HG03520 (cell line): ENCODE measurements around the gene IP6K3.
A peak's percentile ranks its signal among the peaks of the same experiment; 100 is the strongest.

Experiments used
- ATAC-seq: cut with Tn5 transposase; IDR thresholded peaks from one replicate; pipeline ENCODE4 v1.9.1; 2021; ENCODE audit warnings: mild to moderate bottlenecking, moderate library complexity; ENCODE audit not compliant: unreplicated experiment

Gene IP6K3

DNA sequence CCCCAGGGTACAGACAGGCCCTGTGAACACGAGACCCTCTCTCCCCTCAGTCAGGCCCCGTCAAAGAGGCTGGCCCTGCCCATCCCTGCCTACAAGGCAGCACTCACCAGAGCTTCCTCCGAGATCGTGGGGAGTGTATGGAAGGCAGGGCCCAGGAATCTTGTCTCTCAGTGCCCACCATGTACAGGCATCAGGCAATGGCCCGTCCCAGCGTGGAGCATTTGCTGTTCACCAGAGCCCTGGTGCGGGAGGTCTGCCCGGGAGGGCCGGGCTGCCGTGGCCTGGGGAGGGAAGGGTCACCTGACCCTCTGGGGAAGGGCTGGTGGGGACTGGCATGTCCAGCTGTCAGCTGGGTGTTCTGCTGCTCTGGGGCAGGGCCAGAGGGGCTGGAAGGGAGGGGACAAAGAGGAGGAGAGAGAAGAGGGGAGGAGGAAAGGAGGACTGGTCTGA, at the start of gene IP6K3:
IP6K3 (minus strand) TSS at position 255 of the 450 bp plus-strand sequence. CDS start 11,429 bp downstream, outside the sequence.
- ATAC-seq: no peak

DNA sequence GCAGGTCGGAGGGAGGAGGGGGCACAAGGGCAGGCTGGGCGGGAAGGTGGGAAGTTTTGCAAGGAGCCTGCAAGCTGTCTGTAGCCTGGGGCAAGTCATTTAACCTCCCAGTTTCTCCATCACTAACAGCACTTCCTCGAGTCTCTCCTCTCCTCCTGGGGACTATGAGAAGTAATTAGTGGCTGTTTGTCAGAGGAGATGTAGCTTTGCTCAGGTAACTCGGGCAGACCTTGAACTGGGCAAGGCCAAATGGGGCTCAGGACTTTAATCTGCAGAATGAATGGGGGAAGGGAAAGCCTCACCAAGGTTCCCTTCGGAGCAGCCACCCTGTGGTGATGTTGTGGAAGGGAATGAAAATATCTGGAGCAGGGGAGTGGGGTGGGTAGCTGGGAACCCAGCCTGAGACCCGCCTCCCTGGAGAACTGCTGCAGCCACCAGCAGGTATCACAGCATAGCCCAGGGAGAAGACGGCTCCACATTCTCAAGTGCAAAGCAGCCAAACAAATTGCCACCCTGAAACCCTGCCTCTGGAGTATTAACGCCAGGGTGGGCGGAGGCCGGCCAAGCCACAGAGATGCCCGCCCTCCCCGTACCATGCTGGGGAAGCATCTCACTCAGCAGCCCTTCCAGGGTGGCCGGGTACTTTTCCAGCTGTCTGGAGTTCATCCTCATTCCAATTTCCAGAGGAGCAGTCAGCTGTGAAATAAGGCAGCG, 48.4 kb upstream of the IP6K3 start:
- no peak for ATAC-seq

GRCh38 chr6:33792981-33793380, 46.3 kb upstream of the IP6K3 start:
- no peak for ATAC-seq

- ATAC-seq: no peak
These were observed 44.9 kb upstream of the IP6K3 start for GRCh38 chr6:33791620-33792019.

DNA sequence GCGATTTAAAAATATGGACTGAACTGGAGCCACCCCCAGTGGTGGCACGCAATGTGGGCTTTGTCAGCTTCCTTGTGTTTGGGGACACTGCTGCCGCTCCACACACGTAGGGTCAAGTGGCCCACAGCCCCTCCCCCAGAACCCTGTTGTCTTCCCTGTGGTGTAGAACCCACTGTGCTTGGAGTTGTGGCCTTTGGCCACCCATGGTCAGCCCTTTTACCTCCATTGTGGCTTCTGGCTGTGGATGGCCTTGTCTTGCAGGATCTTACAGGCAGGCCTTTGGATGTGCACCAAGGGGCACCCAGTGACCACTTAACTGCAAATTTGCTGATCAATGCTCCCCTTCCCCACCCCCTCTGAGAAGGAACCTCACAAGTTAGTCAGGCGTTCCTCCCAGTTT, 44.2 kb upstream of the IP6K3 start:
- ATAC-seq: no peak

GRCh38 chr6:33790379-33790778, 43.7 kb upstream of the IP6K3 start:
- ATAC-seq: no peak

DNA sequence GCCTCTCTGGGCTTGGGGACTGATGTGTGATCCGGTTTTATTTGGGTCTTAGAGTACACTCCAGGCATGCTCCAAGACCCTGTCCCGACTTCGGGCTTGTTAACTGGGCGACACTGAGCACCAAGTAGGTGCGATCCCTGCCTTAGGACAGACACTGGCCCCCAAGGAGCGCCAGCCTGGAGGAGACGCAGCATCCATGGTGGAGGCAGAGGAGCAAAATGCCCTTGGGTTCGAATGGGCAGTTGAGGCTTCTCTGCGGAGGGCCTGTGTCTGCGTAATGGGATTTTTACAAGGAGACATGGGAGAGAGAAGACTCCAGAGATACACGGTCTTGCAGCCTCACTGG, 42.8 kb upstream of the IP6K3 start:
- no peak for ATAC-seq

DNA sequence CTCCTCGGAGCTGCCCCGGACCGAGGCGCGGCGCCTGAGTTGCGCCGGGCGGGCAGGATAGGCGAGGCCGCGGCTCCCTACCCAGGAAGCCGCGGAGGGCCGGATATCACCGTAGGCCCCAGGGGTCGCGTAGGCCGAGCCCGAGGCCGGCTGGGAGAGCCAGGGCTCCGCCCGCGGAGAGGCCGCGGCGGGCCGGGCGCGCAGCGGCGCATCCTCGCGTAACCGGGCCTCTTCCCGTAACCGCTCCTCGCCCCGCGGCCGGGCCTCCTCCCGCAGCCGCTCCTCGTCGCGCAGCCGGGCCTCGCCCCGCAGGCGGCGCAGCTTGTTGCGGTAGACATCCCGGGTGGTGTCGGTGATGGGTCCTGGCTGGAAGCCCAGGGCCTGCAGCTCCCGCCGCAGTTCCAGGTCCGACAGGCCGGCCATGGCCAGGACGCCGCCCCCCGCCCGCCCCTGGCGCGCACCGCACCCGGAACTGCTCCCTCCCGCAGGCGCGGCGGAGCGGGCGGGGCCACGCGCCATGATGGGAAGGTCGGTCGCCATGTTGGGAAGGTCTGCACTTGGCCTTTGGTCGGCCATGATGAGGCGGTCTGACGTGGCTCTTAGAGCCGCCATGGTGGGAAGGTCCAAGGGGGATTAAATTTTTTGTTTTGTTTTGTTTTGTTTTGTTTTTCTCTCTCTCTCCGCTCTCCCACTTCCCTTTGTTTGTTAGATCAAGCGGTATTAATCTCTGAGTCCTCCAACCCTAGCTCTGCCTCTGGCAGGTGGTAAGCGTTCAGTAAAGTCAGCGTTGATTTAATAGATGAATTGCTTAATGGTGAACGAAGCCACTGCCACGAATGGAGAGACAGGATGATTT, 42.2 kb upstream of the IP6K3 start, which contains the start of gene LEMD2:
LEMD2 (minus strand) TSS at position 437 of the 856 bp plus-strand sequence; CDS start at position 423, 14 bp downstream.
- ATAC-seq: peak; percentile 85

- ATAC-seq: peak; percentile 28
These were observed 41.4 kb upstream of the IP6K3 start for GRCh38 chr6:33787954-33788693.

DNA sequence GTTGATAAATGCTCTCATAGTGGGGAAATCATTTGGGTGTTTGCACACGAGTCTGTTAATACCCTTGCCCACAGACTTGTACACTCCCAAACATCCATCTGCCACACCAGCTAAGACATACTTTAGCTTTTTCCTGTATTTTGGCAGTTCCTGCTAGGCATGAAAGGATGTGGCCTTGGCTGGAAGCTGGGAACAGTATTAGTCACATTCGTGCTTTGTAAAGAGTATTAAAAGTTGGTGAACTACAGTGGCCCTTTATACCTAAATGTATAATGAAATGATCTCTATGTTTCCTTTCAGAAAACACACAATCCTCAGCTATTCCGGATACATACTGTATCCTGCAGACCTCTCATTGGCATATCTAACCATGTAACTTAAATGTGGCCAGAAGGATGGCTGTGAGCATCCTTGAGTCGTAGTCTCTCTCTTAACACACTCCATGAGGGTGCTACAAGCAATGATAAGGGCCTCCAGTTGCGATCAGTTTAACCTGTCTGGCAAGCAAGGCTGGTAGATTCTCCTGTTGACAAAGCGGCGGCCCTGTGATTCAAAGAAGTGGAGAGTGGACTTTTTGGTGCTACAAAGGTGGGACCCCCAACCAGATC, 40.7 kb upstream of the IP6K3 start:
- no peak for ATAC-seq

DNA sequence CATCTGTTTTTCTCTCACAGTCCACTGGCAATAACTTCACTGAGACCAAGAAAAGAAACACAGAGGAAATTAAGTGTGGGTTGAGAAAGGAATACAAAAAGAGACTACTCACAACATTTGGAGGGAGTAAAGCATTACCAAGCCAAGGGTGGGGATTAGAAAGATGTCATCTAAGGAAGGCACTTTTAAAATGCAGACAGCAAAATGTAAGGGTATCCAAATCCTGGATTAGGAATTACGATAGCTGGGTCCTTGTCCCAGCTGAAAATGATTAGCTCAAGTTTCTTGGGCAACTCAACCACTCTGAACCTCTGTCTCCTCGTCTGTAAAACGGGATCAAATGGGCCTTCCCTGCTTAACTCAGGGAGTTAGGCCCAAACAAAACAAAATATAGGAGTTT, 40.0 kb upstream of the IP6K3 start:
- no peak for ATAC-seq

DNA sequence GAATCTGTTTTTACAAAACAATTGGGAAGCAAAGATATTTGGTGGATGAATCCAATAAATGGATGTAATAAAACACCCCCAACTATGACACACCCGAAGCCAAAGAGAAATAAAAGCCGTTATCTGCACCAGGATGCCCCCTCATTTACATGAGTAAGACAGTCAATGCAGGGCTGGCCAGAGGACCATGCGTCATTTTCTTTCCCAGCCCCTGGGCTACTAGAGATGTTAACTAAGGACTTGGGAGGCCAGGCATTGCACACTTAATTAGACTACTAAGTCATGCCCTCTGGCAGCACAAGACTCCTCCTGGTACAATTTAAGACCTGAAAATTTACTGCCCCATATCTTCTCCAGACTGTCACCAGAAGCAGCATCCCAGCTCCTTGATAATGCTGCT, 39.1 kb upstream of the IP6K3 start:
- ATAC-seq: no peak

DNA sequence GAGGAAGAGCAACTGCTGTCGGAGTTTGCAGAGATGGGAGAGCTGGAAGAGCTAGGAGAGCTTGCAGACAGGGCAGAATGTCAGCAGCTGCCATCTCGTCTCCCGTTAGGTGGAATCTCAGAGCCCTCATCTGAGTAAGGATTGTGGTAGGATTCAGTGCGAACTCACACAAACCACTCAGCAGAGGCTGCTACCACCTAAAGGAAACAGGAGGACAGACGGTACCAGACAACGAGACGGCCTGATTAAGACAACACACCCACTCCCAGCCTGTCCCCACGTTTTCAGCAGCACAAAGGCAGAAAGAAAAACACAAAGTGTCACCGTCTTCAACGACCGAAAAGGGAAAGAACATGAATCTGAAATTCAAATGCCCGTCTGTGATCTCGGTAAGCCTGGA, 38.1 kb upstream of the IP6K3 start:
- ATAC-seq: no peak

DNA sequence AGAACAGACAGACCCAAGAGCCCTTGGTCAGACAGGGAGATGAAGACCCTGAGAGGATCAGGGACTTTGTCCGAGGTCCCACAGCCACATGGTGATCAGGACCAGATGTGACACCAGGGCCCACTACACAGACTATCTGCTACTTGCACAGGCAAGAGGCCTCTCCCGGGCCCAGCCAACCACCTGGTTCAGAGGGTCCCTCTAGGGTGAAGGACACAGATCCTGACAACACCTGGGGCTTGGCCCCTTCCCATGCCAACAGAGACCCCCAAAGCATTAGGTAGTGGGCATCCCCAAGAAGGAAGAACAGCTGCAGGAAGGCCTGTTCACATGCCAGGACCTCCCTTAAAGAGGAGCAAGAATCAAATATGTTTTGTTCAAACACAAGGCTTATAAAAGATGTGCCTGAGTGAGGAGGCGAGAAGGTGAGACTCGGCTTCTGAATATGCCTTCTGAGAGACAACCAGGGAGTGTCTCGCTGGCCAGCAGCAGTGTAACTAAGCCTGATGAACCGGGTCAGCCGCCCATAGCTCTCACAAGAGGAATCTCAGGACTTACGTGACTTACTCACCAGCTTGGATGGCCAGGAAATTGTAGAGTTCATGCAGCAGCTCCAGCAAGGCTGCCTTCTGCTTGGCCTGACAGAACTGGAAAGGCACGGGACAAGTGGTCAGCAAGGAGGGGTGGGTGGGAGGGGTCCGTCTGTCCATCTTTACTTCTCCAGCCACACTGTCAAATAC, 37.2 kb upstream of the IP6K3 start:
- no peak for ATAC-seq

DNA sequence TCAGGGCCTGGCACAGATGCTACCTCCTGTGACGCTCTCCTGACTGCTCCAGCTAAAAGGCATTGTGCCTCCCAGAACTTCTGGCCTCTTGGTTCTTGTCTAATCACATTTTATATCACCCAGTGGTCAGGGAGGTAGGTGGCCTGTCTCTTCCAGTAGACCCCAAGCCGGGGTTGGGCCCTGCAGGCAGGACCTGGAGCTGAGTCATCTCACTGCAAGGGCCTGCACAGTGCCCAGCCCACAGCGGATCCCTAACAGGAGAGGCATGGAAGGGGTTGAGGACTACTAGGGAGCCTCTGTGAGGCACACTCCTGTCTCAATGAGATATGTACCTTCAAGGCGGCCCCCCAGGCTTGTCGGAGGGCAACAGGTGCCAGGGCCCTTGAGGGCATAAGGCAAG, 35.9 kb upstream of the IP6K3 start:
- ATAC-seq: no peak

DNA sequence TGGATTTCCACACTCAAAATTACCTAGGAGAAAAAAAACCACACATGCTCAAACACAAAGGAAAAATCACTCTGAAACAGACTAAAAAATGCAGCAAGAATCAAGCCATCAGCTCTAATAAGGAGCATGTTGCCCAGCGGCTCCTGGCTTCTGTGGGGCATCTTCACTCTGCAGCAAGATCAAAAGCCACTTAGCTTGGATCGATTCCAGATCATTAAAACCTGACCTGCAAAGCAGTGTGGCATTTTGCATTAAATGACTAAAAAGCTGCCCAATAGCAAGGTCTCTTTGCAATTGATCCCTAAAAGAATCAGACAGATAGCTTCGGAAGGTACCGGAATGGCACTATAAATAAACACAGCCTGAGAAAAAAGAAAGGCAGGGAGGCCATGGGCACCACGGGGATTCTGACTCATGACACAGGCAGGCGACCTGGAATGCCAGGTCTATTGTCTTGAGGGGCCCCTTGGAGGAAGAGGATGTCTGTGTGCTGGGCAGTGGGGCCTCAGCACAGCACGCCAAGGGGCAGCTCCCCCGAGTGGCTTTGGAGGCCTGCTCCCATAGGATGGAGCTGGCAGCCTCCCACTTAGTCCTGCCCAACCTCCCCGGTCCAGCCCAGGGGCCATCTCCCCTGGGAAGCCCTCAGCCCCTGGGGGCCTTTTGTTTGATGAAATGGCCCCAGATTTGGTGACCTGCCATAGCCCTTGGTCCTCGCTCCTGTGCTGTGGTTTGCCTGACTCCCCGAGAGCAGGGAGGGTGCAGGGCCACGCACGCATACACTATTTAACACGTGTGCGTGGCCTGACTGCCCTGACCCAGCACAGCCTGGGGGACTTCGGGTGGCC, 34.6 kb upstream of the IP6K3 start:
- ATAC-seq: no peak

- no peak for ATAC-seq
These were observed 33.2 kb upstream of the IP6K3 start for GRCh38 chr6:33779895-33780294.

DNA sequence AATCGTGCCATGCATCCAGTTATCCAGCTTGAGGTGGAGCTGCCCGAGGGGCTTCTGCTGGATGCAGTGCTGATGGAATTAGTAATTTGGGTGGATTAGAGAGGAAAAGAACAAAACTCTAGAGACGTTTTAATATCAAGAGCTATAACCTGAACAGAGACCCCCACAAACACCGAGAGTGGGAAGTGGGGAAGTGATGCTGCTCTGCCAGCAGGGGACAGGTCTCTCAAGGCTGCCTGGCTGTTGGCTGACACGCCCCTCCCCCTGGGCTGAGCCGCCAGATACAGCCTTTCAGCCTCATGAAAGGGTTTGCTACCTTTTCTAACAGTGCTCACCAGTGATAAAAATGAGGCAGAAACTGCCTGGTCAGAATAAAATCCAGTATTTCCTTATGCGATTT, 32.6 kb upstream of the IP6K3 start:
- ATAC-seq: no peak

DNA sequence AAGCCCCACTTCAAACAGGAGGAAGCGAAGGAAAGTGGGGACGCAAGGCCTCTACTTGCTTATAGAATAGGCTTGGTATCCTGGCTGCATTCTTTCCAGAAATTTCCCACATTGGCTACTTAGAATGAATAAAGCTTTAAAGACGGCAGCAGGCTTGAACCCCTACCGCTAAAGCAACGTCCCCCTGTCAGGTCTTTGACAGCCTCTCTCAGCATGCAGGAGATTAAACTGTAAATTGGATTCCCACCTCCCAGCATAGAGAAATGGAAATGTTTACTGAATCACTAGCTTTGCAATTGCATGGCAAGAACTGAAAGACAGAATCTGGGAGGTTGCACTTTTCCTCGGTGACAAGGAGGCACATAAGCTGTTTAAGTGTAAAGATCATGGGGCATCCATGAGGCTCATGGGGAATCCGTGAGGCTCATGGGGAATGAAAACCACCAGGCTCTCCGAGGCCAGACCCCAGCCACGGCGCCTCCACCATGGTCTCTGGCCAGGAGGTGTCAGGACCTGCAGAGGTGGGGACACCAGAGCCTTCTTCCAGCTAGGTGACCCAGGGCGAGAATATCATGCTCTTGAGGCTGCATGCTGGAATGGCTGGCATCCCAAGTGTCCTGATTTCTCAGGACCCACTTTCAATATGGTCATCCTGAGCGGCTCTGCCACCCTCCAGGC, 31.9 kb upstream of the IP6K3 start:
- no peak for ATAC-seq
